Measurements from ENCODE around the gene MED16. TPM values are rescaled to one million over a fixed set of nuclear protein-coding genes. Genes with fewer than 3 reads are reported as not detected.

The MED16 gene
- polyA plus RNA-seq, 3 donors: 20.7 to 37.4 (median 32.8) TPM

DNA sequence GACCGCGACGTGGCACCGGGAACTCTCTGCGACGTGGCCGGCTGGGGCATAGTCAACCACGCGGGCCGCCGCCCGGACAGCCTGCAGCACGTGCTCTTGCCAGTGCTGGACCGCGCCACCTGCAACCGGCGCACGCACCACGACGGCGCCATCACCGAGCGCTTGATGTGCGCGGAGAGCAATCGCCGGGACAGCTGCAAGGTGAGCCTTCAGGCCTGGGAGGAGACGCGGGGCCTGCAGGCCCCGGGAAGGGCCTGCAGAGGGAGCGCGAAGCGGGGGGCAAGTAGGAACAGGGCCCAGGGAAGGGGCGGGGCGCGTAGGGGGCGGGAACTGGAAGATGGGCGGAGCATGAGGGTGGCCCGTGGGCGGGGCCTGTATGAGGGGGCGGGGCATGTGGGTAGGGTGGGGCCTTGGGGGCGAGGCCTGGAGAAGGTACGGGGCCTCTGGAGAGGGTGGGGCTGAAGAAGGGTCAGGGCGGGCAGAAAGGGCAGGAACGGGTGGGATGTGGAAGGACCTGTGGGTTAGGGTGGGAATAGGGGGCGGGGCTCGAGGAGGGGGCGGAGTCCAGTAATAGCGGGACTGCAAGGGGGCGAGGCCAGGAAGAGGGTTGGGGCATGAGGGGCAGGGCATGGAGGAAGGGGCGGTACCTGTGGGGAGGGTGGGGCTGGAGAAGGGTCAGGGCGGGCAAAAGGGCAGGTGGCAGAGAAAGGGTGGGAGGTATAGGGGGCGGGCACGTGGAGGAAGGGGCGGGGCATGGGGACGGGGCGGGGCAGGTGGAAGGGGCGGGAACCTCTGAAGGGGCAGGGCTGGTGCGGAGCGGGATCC is 31.0 kb downstream of the MED16 start:
- DNase-seq: peak; percentile 44 to 69 (median 60)
- Histone ChIP-seq H3K4me2 (replicated peaks; ENCODE audit: extremely low read depth, low read length, poor library complexity, severe bottlenecking) (peak overlapping the region; percentile 82), H2AFZ (ENCODE audit: insufficient read depth, low read depth, low read length, poor library complexity, severe bottlenecking) (no peak overlapping the region), H3K9ac (ENCODE audit: insufficient read depth, low read length, poor library complexity, severe bottlenecking) (no peak overlapping the region), H3K36me3 (replicated peaks in 1 of 2; ENCODE audit: control insufficient read depth in 1 of 2, insufficient read depth in 2 of 2, low read length in 2 of 2) (no peaks in the 10 kb centered on the region), H3K27ac (ENCODE audit: low read depth in 1 of 2, low read length in 2 of 2) (no peak overlapping the region), H3K4me1 (ENCODE audit: control insufficient read depth in 1 of 2, insufficient read depth in 2 of 2, low read length in 2 of 2) (peaks cover 53 to 73% of the 10 kb centered on the region in 2 donors), H3K4me3 (replicated peaks in 1 of 3; ENCODE audit: low read depth in 2 of 3, low read length in 3 of 3) (peak overlapping the region in 1 of 3 experiments; percentile 87), H3K9me3 (replicated peaks in 1 of 2; ENCODE audit: control insufficient read depth in 1 of 2, insufficient read depth in 1 of 2, low read length in 2 of 2) (no peaks in the 10 kb centered on the region), H3K79me2 (ENCODE audit: insufficient read depth, low read length) (peaks cover 11% of the 10 kb centered on the region), H3K27me3 (ENCODE audit: control insufficient read depth in 2 of 2, insufficient read depth in 2 of 2, low read length in 2 of 2) (peaks cover 0 to 6% of the 10 kb centered on the region in 2 donors), H4K20me1 (ENCODE audit: insufficient read depth, low read length) (peaks cover 53% of the 10 kb centered on the region)
- Mint-ChIP-seq H3K27me3 (ENCODE audit: low read depth in 3 of 3) (peaks cover 0 to 5% (median 0%) of the 10 kb centered on the region in 3 donors), H3K4me1 (peaks cover 36% of the 10 kb centered on the region), H3K4me3 (peak overlapping the region in 1 of 2 donors; percentile 81), H3K36me3 (peaks cover 2 to 10% of the 10 kb centered on the region in 2 donors), H3K9me3 (peaks cover 0 to 2% (median 0%) of the 10 kb centered on the region in 7 donors), H3K27ac (peak overlapping the region in 3 of 7 donors; percentile 83 to 97 (median 88))
- TF ChIP-seq, protein P1, sequence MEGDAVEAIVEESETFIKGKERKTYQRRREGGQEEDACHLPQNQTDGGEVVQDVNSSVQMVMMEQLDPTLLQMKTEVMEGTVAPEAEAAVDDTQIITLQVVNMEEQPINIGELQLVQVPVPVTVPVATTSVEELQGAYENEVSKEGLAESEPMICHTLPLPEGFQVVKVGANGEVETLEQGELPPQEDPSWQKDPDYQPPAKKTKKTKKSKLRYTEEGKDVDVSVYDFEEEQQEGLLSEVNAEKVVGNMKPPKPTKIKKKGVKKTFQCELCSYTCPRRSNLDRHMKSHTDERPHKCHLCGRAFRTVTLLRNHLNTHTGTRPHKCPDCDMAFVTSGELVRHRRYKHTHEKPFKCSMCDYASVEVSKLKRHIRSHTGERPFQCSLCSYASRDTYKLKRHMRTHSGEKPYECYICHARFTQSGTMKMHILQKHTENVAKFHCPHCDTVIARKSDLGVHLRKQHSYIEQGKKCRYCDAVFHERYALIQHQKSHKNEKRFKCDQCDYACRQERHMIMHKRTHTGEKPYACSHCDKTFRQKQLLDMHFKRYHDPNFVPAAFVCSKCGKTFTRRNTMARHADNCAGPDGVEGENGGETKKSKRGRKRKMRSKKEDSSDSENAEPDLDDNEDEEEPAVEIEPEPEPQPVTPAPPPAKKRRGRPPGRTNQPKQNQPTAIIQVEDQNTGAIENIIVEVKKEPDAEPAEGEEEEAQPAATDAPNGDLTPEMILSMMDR (IDR thresholded peaks at IDR 0.05): peak; percentile 13
- intact Hi-C loops (cut with micrococcal nuclease): loop anchor here (1.0 to 10.0 kb wide), 5 partner anchors 10 to 383 kb away; partner anchors contain the start of genes ATP5F1D (in 1 of the 2), MIDN (in 1 of the 2) and WDR18 (in 1 of the 2)
- WGBS (ENCODE audit: insufficient coverage): 14% methylated on average over 46 of the region's 60 CpGs

DNA sequence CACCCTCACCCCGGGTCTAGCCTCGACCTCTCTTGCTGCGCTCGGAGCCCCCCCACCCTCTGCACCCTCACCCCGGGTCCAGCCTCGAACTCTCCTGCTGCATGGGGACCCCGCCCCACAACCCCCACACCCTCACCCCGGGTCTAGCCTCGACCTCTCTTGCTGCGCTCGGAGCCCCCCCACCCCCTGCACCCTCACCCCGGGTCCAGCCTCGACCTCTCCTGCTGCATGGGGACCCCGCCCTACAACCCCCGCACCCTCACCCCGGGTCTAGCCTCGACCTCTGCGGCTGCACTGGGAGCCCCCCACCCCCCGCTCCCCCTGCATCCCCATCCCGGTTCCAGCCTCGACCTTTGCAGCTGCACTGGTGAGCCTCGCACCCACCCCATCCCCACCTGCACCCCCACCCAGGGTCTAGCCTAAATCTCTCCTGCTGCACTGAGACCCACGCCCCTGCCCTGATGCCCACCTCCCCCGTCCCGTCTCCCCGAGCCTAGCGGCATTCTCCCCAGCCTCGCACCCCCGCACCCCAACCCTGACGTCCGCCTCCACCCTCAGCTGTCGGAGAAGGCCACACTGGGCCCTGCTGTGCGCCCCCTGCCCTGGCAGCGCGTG is 31.7 kb downstream of the MED16 start:
- 59% methylated on average over 20 of the region's 35 CpGs for WGBS (ENCODE audit: insufficient coverage)
- H3K4me2 ChIP-seq (replicated peaks; ENCODE audit: extremely low read depth, low read length, poor library complexity, severe bottlenecking): peak overlapping the region; percentile 98
- intact Hi-C loops (cut with micrococcal nuclease): loop anchor here (5.0 to 10.0 kb wide), 2 partner anchors 121 to 384 kb away; partner anchors contain the start of genes ATP5F1D (in 1 of the 2), MIDN (in 1 of the 2) and WDR18 (in 1 of the 2)

More for the DNA sequence above, 31.7 kb downstream of the MED16 start:
- Histone ChIP-seq H3K9ac (ENCODE audit: insufficient read depth, low read length, poor library complexity, severe bottlenecking) (peak overlapping the region; percentile 40), H3K4me1 (ENCODE audit: control insufficient read depth in 1 of 2, insufficient read depth in 2 of 2, low read length in 2 of 2) (peaks cover 53 to 73% of the 10 kb centered on the region in 2 donors), H3K79me2 (ENCODE audit: insufficient read depth, low read length) (peaks cover 11% of the 10 kb centered on the region), H3K4me3 (replicated peaks in 1 of 3; ENCODE audit: low read depth in 2 of 3, low read length in 3 of 3) (peak overlapping the region; percentile 42 to 87 (median 44)), H3K27me3 (ENCODE audit: control insufficient read depth in 2 of 2, insufficient read depth in 2 of 2, low read length in 2 of 2) (peaks cover 0 to 4% of the 10 kb centered on the region in 2 donors), H2AFZ (ENCODE audit: insufficient read depth, low read depth, low read length, poor library complexity, severe bottlenecking) (no peak overlapping the region), H3K9me3 (replicated peaks in 1 of 2; ENCODE audit: control insufficient read depth in 1 of 2, insufficient read depth in 1 of 2, low read length in 2 of 2) (no peaks in the 10 kb centered on the region), H3K36me3 (replicated peaks in 1 of 2; ENCODE audit: control insufficient read depth in 1 of 2, insufficient read depth in 2 of 2, low read length in 2 of 2) (no peaks in the 10 kb centered on the region), H4K20me1 (ENCODE audit: insufficient read depth, low read length) (peaks cover 49% of the 10 kb centered on the region), H3K27ac (ENCODE audit: low read depth in 1 of 2, low read length in 2 of 2) (no peak overlapping the region)
- TF ChIP-seq, protein P1 (IDR thresholded peaks at IDR 0.05): no peak
- Mint-ChIP-seq H3K4me3 (no peak overlapping the region), H3K27ac (no peak overlapping the region), H3K27me3 (ENCODE audit: low read depth in 3 of 3) (peaks cover 0 to 5% (median 0%) of the 10 kb centered on the region in 3 donors), H3K4me1 (peaks cover 36% of the 10 kb centered on the region), H3K9me3 (peaks cover 0 to 2% (median 0%) of the 10 kb centered on the region in 7 donors), H3K36me3 (peaks cover 2 to 10% of the 10 kb centered on the region in 2 donors)
- DNase-seq: no peak
